Right atrium auricular region (tissue), 2 donors: ENCODE results near the gene GPD1L. TPM values are rescaled to one million over a fixed set of nuclear protein-coding genes. Genes with fewer than 3 reads are reported as not detected.

Source experiments
- DNase-seq: peaks from one replicate; pipeline ENCODE4 v3.0.0-alpha.2; 2019; ENCODE audit warnings: low spot score
- H3K27ac ChIP-seq, 2 donors: fragments of 200-600 bp; sonication (generic); 1 replicate in 1 of 2; 2 replicates in 1 of 2; pipeline ENCODE4 v1.5.1; 2016 to 2019
- H3K27me3 ChIP-seq, 2 donors: fragments of 200-600 bp; sonication (generic); one replicate each; pipeline versions ENCODE4 v1.5.1 to v1.6.0; 2017 to 2019
- H3K36me3 ChIP-seq: fragments of 200-600 bp; sonication (generic); one replicate; pipeline ENCODE4 v1.5.1; 2016
- H3K4me1 ChIP-seq, 2 donors: fragments of 200-600 bp; sonication (generic); one replicate each; pipeline versions ENCODE4 v1.5.1 to v1.6.0; 2017 to 2019
- H3K4me3 ChIP-seq, 2 donors: fragments of 200-600 bp; sonication (generic); 1 replicate in 1 of 2; 2 replicates in 1 of 2; pipeline ENCODE4 v1.5.1; 2017 to 2019; ENCODE audit warnings: mild to moderate bottlenecking in 1 of 2, moderate library complexity in 1 of 2
- H3K9me3 ChIP-seq, 2 donors: fragments of 200-600 bp; sonication (generic); one replicate each; pipeline ENCODE4 v1.5.1; 2019
- CTCF ChIP-seq, 2 donors: fragments of 200-600 bp; sonication (generic); IDR thresholded peaks; one replicate each; pipeline ENCODE4 v1.5.1; 2019; ENCODE audit warnings: antibody characterized with exemption in 2 of 2
- total RNA-seq, 2 donors: library from RNA; depleted of rRNA; stranded (reverse); fragments of >200 nt; gene quantifications; one replicate each; pipeline ENCODE4 v1.1.0, GENCODE V29; 2016

The GPD1L gene
- total RNA-seq, 2 donors from 2014 or later = 194 to 275 TPM

- Histone ChIP-seq H3K4me3 (no peak overlapping the region), H3K9me3 (no peaks in the 10 kb centered on the region), H3K27ac (peak overlapping the region; percentile 40 to 58), H3K27me3 (no peaks in the 10 kb centered on the region), H3K4me1 (peaks cover 0 to 28% of the 10 kb centered on the region in 2 donors), H3K36me3 (no peaks in the 10 kb centered on the region)
- TF ChIP-seq CTCF (IDR thresholded peaks at IDR 0.05) = no peak
- no peak for DNase-seq
Observed at GRCh38 chr3:32200992-32201758, 94.8 kb downstream of the GPD1L start.

GRCh38 chr3:32202496-32202895, 96.1 kb downstream of the GPD1L start:
- no peak overlapping the region for H3K27ac ChIP-seq
- no peaks in the 10 kb centered on the region for H3K27me3 ChIP-seq
- H3K4me1 ChIP-seq = peaks cover 0 to 28% of the 10 kb centered on the region in 2 donors
- no peak overlapping the region for H3K4me3 ChIP-seq
- DNase-seq = no peak
- TF ChIP-seq CTCF (IDR thresholded peaks at IDR 0.05) = no peak
- H3K36me3 ChIP-seq = no peaks in the 10 kb centered on the region
- H3K9me3 ChIP-seq = no peaks in the 10 kb centered on the region

GRCh38 chr3:32203854-32204253, 97.4 kb downstream of the GPD1L start:
- no peak for DNase-seq
- H3K4me3 ChIP-seq = no peak overlapping the region
- no peaks in the 10 kb centered on the region for H3K9me3 ChIP-seq
- H3K36me3 ChIP-seq = no peaks in the 10 kb centered on the region
- H3K27ac ChIP-seq = no peak overlapping the region
- no peak for TF ChIP-seq CTCF (IDR thresholded peaks at IDR 0.05)
- H3K27me3 ChIP-seq = no peaks in the 10 kb centered on the region
- peaks cover 0 to 28% of the 10 kb centered on the region in 2 donors for H3K4me1 ChIP-seq

- TF ChIP-seq CTCF (IDR thresholded peaks at IDR 0.05) = no peak
- no peak overlapping the region for H3K27ac ChIP-seq
Observed at GRCh38 chr3:32208447-32208846, 102.0 kb downstream of the GPD1L start.

GRCh38 chr3:32215185-32215584, 108.8 kb downstream of the GPD1L start:
- Histone ChIP-seq H3K27ac (no peak overlapping the region), H3K9me3 (peaks cover 0 to 6% of the 10 kb centered on the region in 2 donors), H3K4me1 (no peaks in the 10 kb centered on the region), H3K36me3 (no peaks in the 10 kb centered on the region), H3K4me3 (no peak overlapping the region), H3K27me3 (no peaks in the 10 kb centered on the region)
- no peak for TF ChIP-seq CTCF (IDR thresholded peaks at IDR 0.05)
- DNase-seq = no peak

More at GRCh38 chr3:32208447-32208846, 102.0 kb downstream of the GPD1L start:
- no peak overlapping the region for H3K4me3 ChIP-seq
- DNase-seq = no peak
- no peaks in the 10 kb centered on the region for H3K36me3 ChIP-seq
- H3K9me3 ChIP-seq = no peaks in the 10 kb centered on the region
- no peaks in the 10 kb centered on the region for H3K27me3 ChIP-seq
- H3K4me1 ChIP-seq = no peaks in the 10 kb centered on the region
